GM12872 (cell line): ENCODE data around the gene ATP5F1E.

Source experiments
- TF ChIP-seq, protein P1 (sequence below): IDR thresholded peaks from 3 replicates; pipeline ENCODE4 v1.5.1; 2011; ENCODE audit warnings: low read depth, mild to moderate bottlenecking, low read length, moderate library complexity; ENCODE audit not compliant: insufficient read depth

The ATP5F1E gene

DNA sequence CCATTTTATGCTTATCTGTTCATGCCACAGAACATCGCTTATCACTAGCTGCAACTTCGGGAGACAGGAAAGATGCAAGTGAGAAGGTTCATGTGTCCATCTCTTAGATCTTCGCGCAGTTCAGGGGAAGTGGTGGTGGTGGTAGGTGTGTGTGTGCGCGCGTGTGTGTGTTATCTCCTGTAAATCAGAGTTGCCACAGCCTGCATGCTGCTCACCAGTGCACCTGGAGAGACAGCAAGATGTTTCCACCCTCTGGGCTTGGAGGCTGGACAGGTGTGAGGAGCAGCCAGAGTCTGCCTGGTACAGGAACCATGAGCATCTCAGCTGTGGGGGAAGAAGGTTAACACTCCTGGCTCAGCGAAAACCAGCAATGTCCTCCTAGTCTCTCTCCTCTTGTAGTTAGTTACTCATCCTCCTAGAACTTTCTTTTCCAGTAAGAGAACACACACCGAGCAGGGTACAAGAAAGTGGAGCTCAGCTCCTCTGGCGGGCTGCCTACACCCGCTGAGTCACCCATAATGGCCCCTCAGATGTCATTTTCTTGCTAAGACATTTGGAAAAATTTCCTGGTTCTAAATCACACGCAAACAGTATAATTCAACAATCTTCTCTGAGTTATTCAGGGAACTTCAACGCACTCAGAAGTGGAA is 18.1 kb downstream of the ATP5F1E start:
- TF ChIP-seq, protein P1, sequence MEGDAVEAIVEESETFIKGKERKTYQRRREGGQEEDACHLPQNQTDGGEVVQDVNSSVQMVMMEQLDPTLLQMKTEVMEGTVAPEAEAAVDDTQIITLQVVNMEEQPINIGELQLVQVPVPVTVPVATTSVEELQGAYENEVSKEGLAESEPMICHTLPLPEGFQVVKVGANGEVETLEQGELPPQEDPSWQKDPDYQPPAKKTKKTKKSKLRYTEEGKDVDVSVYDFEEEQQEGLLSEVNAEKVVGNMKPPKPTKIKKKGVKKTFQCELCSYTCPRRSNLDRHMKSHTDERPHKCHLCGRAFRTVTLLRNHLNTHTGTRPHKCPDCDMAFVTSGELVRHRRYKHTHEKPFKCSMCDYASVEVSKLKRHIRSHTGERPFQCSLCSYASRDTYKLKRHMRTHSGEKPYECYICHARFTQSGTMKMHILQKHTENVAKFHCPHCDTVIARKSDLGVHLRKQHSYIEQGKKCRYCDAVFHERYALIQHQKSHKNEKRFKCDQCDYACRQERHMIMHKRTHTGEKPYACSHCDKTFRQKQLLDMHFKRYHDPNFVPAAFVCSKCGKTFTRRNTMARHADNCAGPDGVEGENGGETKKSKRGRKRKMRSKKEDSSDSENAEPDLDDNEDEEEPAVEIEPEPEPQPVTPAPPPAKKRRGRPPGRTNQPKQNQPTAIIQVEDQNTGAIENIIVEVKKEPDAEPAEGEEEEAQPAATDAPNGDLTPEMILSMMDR: no peak

DNA sequence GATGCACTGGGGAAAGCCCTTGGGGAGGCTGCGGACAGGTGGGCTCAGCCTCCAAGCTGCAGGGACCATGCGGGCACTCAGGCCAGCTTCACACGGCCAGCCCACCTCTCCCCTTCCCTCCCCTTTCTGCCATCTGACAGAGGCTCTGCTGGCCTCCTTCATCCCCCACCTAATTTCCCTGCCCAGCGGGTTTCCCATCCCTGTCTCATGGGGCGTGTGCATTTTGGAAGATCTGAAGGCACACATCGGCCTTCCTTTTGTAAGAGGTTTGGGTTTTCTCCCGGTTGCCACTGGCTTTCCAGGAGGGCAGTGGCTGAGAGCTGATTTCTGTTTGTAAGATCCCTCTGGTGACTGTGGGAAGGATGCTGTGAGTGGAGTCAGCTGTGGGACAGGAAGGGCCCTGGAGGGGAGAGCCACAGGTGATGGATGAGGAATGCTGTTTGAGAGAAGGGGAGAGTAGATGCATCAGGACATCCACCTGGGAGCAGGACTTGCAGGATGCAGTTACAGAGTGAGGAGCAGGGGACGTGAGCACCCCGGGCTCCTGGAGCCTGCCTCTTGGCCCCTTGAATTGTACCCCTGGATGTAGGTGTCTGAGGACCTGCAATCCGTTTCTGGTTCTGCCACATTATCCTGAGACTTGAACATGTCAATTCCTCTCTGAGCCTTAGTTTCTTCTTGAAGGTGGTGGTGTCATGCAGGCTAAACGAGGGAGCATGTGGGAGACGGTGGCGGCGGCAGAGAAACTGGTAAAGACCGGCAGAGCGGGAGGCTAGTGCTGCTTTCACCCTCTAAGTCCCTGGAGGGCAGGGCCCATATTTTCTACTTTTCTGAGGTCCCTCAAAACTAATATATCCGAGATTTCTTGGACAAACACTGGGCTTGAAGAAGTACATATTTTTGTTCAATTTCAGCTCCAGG is 18.8 kb downstream of the ATP5F1E start:
- TF ChIP-seq, protein P1: no peak

DNA sequence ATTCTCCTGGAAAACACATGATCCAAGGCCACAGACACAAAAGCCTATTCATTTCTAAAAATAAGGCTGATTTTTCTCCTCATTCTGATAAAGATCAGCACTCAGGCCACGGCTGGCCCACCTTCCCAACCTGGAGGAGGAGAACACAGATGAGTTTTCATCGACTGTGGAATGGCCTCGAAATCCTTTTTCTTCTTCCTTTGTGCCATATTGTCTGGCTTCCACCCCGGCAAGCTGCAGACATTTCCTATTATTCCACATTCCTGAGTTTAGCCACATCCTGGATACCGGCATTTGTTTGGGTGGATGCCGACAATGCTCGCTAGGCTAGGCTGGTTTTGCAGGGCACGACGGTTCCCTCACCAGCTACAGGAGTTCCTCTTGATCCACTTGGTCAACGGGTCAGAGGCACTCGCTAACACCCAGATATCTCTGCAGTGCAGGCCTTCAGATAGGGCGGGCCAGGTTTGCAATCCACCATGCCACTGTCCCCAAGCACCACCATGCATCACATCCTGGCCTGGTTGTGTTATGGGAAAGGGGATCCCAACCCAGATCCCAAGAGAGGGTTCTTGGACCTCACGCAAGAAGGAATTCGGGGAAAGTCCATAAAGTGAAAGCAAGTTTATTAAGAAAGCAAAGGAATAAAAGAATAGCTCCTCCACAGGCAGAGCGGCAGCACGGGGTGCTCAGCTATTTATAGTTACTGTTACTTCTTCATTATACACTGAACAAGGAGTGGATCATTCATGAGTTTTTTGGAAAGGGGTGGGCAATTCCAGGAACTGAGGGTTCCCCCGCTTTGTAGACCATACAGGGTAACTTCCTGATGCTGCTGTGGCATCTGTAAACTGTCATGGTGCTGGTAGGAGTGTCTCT is 20.9 kb downstream of the ATP5F1E start:
- TF ChIP-seq, protein P1: no peak

DNA sequence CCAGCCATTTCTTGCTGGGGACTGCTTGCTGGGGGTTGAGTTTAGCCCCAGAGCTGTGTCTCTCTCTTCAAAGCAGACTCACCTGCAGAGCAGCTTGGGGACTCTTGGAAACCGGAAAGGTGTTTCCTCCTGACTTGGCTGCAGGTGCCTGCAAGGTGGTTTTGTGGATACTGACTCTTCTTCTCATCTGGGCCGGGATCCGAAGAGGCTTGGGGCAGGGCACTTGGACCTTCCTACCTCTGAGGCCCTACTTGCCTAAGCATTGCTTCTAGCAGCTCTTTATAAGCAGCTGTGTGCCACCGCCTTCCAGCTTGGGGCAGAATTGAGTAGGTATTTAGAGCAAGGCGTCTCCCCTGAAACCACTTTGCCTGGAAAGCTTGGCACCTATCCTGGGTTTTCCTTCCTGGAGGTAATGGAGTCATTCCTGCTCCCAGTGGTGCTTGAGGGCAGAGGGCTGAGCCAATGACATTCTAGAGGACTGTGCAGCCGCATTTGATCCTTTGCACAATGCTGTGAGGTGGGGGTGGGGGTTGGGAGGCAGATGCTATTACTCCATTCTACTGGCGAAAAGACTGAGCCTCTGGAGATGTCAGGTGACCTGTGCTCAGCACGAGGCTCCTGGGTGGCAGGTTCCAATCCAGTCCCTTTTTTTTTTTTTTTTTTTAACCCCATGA is 21.7 kb downstream of the ATP5F1E start:
- TF ChIP-seq, protein P1: no peak

DNA sequence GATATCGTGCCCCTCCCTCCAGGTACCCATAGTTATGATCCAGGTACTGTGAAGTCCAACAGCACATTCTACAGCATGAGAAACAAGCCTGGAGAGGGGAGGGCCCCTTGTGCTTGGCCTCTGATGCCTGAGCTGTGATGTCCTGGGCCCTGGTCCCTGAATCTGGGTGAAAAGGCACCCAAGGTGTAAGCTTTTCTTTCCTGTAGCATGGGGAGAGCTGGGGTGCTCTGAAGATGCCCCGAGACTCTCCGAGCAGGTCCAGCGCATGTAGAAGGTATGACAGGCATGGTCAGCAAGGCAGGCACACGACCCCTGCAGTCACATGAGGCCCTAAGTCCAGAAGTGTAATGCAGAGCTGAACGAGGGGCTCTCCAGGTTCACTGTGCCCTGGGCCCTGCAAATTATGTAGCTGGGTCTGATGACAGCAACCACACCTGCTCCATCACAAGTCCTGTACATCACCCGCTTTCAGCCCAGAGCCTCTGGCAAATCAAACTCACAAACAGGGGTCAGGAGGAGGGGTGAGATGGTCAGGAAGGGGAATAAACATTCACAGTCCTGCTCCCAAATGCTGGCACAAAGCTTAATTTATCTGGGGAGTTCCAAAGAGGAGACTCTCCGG is 23.3 kb downstream of the ATP5F1E start:
- TF ChIP-seq, protein P1: no peak

DNA sequence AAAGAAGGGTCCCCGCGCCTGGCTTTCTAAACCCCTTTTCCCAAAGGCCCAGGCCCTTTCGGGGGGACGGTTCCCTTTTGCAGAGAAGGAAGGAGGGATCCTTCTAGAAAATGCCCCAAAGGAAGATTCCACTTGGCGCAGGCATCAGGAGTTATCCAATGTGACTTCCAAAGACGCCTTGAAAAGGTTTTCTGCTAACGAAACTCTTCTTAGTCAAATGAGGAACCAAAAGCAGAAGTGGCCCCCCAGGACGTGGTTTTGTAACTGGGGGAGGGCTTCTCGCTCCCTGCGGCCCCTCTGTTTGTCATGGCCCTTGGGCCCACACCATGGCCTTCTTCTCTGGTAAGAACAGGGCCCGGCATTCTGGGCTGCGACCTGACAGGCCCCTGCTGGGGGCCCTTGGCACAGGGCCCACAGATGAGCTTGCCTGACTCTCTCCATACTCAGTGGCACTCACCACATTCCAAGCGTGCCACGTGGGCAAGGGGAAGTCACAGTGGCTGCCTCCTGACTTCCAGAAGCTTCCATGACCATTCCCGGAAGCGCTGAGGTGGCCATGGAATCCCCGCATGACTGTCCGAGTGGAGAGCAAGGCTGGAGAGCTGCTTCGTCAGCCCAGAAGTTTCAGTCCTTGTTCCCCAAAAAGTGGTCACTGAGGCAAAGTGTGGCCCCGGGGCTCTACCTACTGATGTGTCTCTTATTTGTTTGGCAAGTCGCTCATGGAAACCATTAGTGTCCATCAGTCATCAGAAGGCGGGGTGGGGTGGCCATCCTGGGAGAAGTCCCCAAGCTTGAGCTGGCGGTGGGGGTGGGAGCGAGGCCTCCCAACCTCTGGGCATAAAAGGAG is 24.2 kb downstream of the ATP5F1E start:
- TF ChIP-seq, protein P1: no peak
